Astrocyte (in vitro differentiated cells and primary cell): ENCODE data around the gene ROMO1.

Source experiments
- CTCF ChIP-seq: IDR thresholded peaks from 2 replicates; pipeline ENCODE4 v1.5.1; 2011; ENCODE audit warnings: low read depth, mild to moderate bottlenecking, inconsistent platforms, low read length, moderate library complexity; ENCODE audit not compliant: insufficient read depth
- EZH2 ChIP-seq: IDR thresholded peaks from 2 replicates; pipeline ENCODE4 v1.6.1; 2012; ENCODE audit warnings: mild to moderate bottlenecking, low read length, inconsistent platforms; ENCODE audit not compliant: insufficient read depth

GRCh38 chr20:35699127-35699956 is at the start of gene ROMO1, which contains the start of gene NFS1:
- TF ChIP-seq CTCF (no peak), EZH2 (no peak)
